Caco-2 (cell line): ENCODE results near the gene LAMC2. TPM values are rescaled to one million over a fixed set of nuclear protein-coding genes. Genes with fewer than 3 reads are reported as not detected.

Source experiments
- BruUV-seq: library from RNA; stranded (reverse); fragments of 400-500 nt; replicated peaks from 2 replicates; lab custom pipeline; 2021; lab: Mats Ljungman, UMichigan
- CTCF ChIA-PET: fragments of 300-600 bp; sonication (Branson Sonifier 250); formaldehyde crosslinking; loops from one replicate; lab custom pipeline; 2022; ENCODE audit warnings: antibody characterized with exemption; lab: Charles Lee
- POLR2A ChIA-PET: fragments of 300-600 bp; sonication (Branson Sonifier 250); formaldehyde crosslinking; loops from one replicate; lab custom pipeline; 2022; ENCODE audit warnings: antibody characterized with exemption; lab: Charles Lee
- DNase-seq, 2 experiments: peaks; one replicate each; pipeline versions ENCODE4 v3.0.0 to v3.0.0-alpha.2; 2020 to 2022
- H3K27me3 ChIP-seq: replicated peaks from 2 replicates; pipeline ENCODE4 v1.6.0; 2011; ENCODE audit warnings: low read length; ENCODE audit not compliant: control insufficient read depth, insufficient read depth
- H3K36me3 ChIP-seq: 2 replicates; pipeline ENCODE4 v1.5.1; 2011; ENCODE audit warnings: low read length; ENCODE audit not compliant: control insufficient read depth, insufficient read depth
- H3K4me1 ChIP-seq: fragments of 250-450 bp; sonication (Bioruptor Pico); 2 replicates; pipeline ENCODE4 v1.5.1; 2020; ENCODE audit warnings: mild to moderate bottlenecking
- H3K4me3 ChIP-seq: 2 replicates; pipeline ENCODE4 v1.5.1; 2011; ENCODE audit warnings: low read depth, mild to moderate bottlenecking, control low read depth, low read length
- H3K9me3 ChIP-seq: fragments of 250-450 bp; sonication (Bioruptor Pico); 2 replicates; pipeline ENCODE4 v1.5.1; 2020; ENCODE audit warnings: mild to moderate bottlenecking, moderate library complexity
- H3K27ac Mint-ChIP-seq: one replicate; pipeline ENCODE4 v1.8.0; 2022; ENCODE audit warnings: mixed read lengths; ENCODE audit not compliant: unreplicated experiment
- H3K27me3 Mint-ChIP-seq: one replicate; pipeline ENCODE4 v1.8.0; 2022; ENCODE audit warnings: mixed read lengths; ENCODE audit not compliant: insufficient read depth, unreplicated experiment
- H3K36me3 Mint-ChIP-seq: one replicate; pipeline ENCODE4 v1.8.0; 2022; ENCODE audit warnings: mild to moderate bottlenecking, mixed read lengths; ENCODE audit not compliant: insufficient read depth, unreplicated experiment
- H3K4me1 Mint-ChIP-seq: one replicate; pipeline ENCODE4 v1.8.0; 2022; ENCODE audit warnings: low read depth, mixed read lengths; ENCODE audit not compliant: unreplicated experiment
- H3K4me3 Mint-ChIP-seq: one replicate; pipeline ENCODE4 v1.8.0; 2022; ENCODE audit warnings: mild to moderate bottlenecking, moderate library complexity, mixed read lengths; ENCODE audit not compliant: unreplicated experiment
- H3K9me3 Mint-ChIP-seq: one replicate; pipeline ENCODE4 v1.8.0; 2022; ENCODE audit warnings: mixed read lengths; ENCODE audit not compliant: unreplicated experiment
- intact Hi-C: fragments of 100-400 bp; cut with micrococcal nuclease; formaldehyde crosslinking; loops from one replicate; pipeline ENCODE4 v1.10.0; 2022; ENCODE audit not compliant: unreplicated experiment
- total RNA-seq: library from RNA; stranded (reverse); gene quantifications from 2 replicates; pipeline ENCODE4 v1.2.3, GENCODE V29; 2022
- TF ChIP-seq, protein P1 (sequence below), 2 experiments: fragments of 200-600 bp in 1 of 2; IDR thresholded peaks; 1 replicate in 1 of 2; 2 replicates in 1 of 2; pipeline versions ENCODE4 v1.5.1 to v1.8.0; 2011 to 2022; ENCODE audit warnings: antibody characterized with exemption in 1 of 2, control low read depth in 1 of 2, inconsistent platforms in 1 of 2, low read depth in 1 of 2, low read length in 1 of 2, mild to moderate bottlenecking in 1 of 2, moderate library complexity in 1 of 2; ENCODE audit not compliant: insufficient read depth in 1 of 2, severe bottlenecking in 1 of 2, unreplicated experiment in 1 of 2

LAMC2 gene
- total RNA-seq, 1 experiment from 2014 or later, result 34.9 TPM

DNA sequence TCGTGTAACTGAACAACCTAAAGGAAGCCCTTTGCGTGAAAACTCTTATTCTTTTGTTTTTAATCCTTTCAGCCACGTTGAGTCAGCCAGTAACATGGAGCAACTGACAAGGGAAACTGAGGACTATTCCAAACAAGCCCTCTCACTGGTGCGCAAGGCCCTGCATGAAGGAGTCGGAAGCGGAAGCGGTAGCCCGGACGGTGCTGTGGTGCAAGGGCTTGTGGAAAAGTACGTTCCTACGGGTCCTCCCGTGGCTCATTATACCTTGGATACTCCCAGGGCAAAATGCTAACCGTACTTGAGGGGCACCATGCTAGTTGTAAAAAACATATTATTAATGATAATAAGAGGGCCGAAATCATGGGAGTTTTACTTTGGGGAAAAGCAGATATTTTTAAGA is 49.4 kb downstream of the LAMC2 start:
- BruUV-seq, result no TSS peak
- H3K36me3 ChIP-seq, result peaks cover 4% of the 10 kb centered on the region; the same call in 1 of the 2 replicates

DNA sequence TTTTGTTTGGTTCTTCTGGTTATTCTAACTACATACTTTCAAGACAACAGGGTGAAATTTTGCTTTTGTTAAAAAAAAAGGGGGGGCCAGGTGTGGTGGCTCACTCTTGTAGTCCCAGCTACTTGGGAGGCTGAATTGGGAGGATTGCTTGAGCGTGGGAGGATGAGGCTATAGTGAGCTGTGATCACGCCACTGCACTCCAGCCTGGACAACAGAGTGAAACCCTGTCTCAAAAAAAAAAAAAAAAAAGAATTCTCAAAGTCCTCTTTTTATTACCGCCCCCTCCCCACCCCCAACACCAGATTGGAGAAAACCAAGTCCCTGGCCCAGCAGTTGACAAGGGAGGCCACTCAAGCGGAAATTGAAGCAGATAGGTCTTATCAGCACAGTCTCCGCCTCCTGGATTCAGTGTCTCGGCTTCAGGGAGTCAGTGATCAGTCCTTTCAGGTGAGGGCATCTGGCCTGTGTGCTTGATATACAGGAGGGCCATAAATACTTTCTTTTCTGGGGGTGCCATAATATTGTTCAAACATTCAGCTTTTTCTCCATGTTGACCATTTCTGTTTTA is 50.2 kb downstream of the LAMC2 start:
- H3K27me3 ChIP-seq, result no peaks in the 10 kb centered on the region
- peaks cover 4% of the 10 kb centered on the region; the same call in 1 of the 2 replicates for H3K36me3 ChIP-seq
- intact Hi-C loops, result loop anchor here (2.0 kb wide), 1 partner anchor 41 kb away; no protein-coding TSS in a partner anchor
- no TSS peak for BruUV-seq
- H3K4me3 ChIP-seq, result no peak overlapping the region
- Mint-ChIP-seq H3K4me3 (no peak overlapping the region), H3K4me1 (peaks cover 23% of the 10 kb centered on the region), H3K36me3 (peaks cover 45% of the 10 kb centered on the region), H3K27me3 (no peaks in the 10 kb centered on the region), H3K27ac (no peak overlapping the region), H3K9me3 (no peaks in the 10 kb centered on the region)
- H3K9me3 ChIP-seq, result no peaks in the 10 kb centered on the region
- TF ChIP-seq, protein P1, sequence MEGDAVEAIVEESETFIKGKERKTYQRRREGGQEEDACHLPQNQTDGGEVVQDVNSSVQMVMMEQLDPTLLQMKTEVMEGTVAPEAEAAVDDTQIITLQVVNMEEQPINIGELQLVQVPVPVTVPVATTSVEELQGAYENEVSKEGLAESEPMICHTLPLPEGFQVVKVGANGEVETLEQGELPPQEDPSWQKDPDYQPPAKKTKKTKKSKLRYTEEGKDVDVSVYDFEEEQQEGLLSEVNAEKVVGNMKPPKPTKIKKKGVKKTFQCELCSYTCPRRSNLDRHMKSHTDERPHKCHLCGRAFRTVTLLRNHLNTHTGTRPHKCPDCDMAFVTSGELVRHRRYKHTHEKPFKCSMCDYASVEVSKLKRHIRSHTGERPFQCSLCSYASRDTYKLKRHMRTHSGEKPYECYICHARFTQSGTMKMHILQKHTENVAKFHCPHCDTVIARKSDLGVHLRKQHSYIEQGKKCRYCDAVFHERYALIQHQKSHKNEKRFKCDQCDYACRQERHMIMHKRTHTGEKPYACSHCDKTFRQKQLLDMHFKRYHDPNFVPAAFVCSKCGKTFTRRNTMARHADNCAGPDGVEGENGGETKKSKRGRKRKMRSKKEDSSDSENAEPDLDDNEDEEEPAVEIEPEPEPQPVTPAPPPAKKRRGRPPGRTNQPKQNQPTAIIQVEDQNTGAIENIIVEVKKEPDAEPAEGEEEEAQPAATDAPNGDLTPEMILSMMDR (IDR thresholded peaks at IDR 0.05; ENCODE audit: insufficient read depth in 1 of 2, low read depth in 1 of 2, low read length in 1 of 2, severe bottlenecking in 1 of 2, unreplicated experiment in 1 of 2), result no peak
- ChIA-PET POLR2A (interaction anchor here (0.6 kb wide), 1 partner anchor 35 kb away, joined by 4 read pairs; no protein-coding TSS in a partner anchor), CTCF (no interaction called here)
- peak; percentile 81 to 96 for DNase-seq
- H3K4me1 ChIP-seq, result peaks cover 42% of the 10 kb centered on the region

More for the DNA sequence above, 49.4 kb downstream of the LAMC2 start:
- Mint-ChIP-seq H3K27ac (peak overlapping the region; percentile 32), H3K4me1 (peaks cover 29% of the 10 kb centered on the region), H3K36me3 (peaks cover 51% of the 10 kb centered on the region), H3K27me3 (no peaks in the 10 kb centered on the region), H3K9me3 (no peaks in the 10 kb centered on the region), H3K4me3 (no peak overlapping the region)
- no peaks in the 10 kb centered on the region for H3K27me3 ChIP-seq
- no peaks in the 10 kb centered on the region for H3K9me3 ChIP-seq
- DNase-seq, result no peak
- TF ChIP-seq, protein P1 (IDR thresholded peaks at IDR 0.05; ENCODE audit: insufficient read depth in 1 of 2, low read depth in 1 of 2, low read length in 1 of 2, severe bottlenecking in 1 of 2, unreplicated experiment in 1 of 2), result no peak
- POLR2A ChIA-PET, result no interaction called here
- intact Hi-C loops, result no loop called here
- H3K4me3 ChIP-seq, result no peak overlapping the region
- CTCF ChIA-PET, result interaction anchor here (0.9 to 1.3 kb wide), 3 partner anchors 35 to 273 kb away, joined by 3 to 4 read pairs (median 4); no protein-coding TSS in a partner anchor
- peaks cover 50% of the 10 kb centered on the region for H3K4me1 ChIP-seq

DNA sequence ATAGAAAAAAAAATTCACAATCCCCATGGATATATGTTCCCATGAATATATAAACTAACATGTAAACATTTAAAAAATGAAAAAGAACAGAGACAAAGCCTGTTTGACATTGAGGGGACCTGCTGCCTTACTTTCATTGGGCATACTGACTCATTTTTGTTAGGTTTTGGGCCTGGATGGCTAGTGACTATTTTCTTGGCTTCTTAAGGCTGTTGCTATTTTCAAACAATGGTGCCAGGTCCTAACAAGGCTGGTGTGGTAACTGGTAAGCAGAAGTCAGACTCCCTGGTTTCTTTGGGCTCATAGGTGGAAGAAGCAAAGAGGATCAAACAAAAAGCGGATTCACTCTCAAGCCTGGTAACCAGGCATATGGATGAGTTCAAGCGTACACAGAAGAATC is 51.0 kb downstream of the LAMC2 start:
- DNase-seq, result no peak
- intact Hi-C loops, result loop anchor here (2.0 kb wide), 1 partner anchor 40 kb away; no protein-coding TSS in a partner anchor
- H3K27ac Mint-ChIP-seq, result no peak overlapping the region
- ChIA-PET CTCF (no interaction called here), POLR2A (no interaction called here)
- no peaks in the 10 kb centered on the region for H3K9me3 Mint-ChIP-seq
- TF ChIP-seq, protein P1 (IDR thresholded peaks at IDR 0.05; ENCODE audit: insufficient read depth in 1 of 2, low read depth in 1 of 2, low read length in 1 of 2, severe bottlenecking in 1 of 2, unreplicated experiment in 1 of 2), result no peak
- H3K4me1 Mint-ChIP-seq, result peaks cover 23% of the 10 kb centered on the region
- H3K27me3 ChIP-seq, result no peaks in the 10 kb centered on the region
- H3K9me3 ChIP-seq, result no peaks in the 10 kb centered on the region
- no TSS peak for BruUV-seq
- H3K4me3 ChIP-seq, result no peak overlapping the region
- H3K36me3 ChIP-seq, result peaks cover 4% of the 10 kb centered on the region; the same call in 1 of the 2 replicates
- H3K36me3 Mint-ChIP-seq, result peaks cover 42% of the 10 kb centered on the region
- H3K4me3 Mint-ChIP-seq, result no peak overlapping the region
- no peaks in the 10 kb centered on the region for H3K27me3 Mint-ChIP-seq
- peaks cover 34% of the 10 kb centered on the region for H3K4me1 ChIP-seq
